Endothelial cell of umbilical vein (primary cell): ENCODE results near the gene USF1.

ENCODE experiments used
- CTCF ChIP-seq, 2 donors: IDR thresholded peaks; 1 replicate in 1 of 2; 2 replicates in 1 of 2; pipeline ENCODE4 v1.5.1; 2011; ENCODE audit warnings: low read length in 2 of 2, mild to moderate bottlenecking in 2 of 2, moderate library complexity in 2 of 2, control low read depth in 1 of 2, inconsistent platforms in 1 of 2, low read depth in 1 of 2; ENCODE audit not compliant: insufficient read depth in 1 of 2; ENCODE audit errors: extremely low read depth in 1 of 2
- EZH2 ChIP-seq: IDR thresholded peaks from 2 replicates; pipeline ENCODE4 v1.6.1; 2012; ENCODE audit warnings: borderline replicate concordance, low read depth, mild to moderate bottlenecking, moderate library complexity, low read length, inconsistent platforms; ENCODE audit not compliant: severe bottlenecking
- MAX ChIP-seq: IDR thresholded peaks from 2 replicates; pipeline ENCODE4 v1.6.1; 2011; ENCODE audit not compliant: insufficient read depth, insufficient read length
- MYC ChIP-seq: IDR thresholded peaks from one replicate; pipeline ENCODE4 v1.6.1; 2011; ENCODE audit warnings: mild to moderate bottlenecking, low read depth, low read length
- POLR2A ChIP-seq: IDR thresholded peaks from 2 replicates; pipeline ENCODE4 v1.6.1; 2012; ENCODE audit warnings: low read depth, mild to moderate bottlenecking, control low read depth, low read length
- POLR2AphosphoS5 ChIP-seq: IDR thresholded peaks from 2 replicates; pipeline ENCODE4 v1.6.1; 2012; ENCODE audit warnings: low read depth, mild to moderate bottlenecking, control low read depth, low read length, moderate library complexity; ENCODE audit not compliant: insufficient read depth

DNA sequence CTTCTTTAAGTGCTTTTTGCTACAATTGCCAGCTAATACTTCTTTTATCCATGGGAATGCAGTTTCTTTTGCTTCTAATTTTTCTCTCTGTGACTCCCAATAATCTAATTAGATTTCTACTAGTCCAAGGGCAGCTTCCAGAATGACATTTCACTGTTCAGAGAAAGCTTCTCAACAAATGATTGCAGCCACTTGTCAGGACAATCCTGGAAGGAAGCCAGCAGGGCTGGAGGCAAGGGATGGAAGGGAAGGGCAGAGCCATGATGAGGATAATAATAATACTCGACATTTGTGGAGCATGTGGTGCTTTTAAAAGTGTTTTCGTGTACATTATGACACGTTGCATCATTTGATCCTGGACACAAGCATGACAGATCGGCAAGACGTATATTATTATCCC, 44.3 kb downstream of the USF1 start:
- TF ChIP-seq EZH2: no peak
- TF ChIP-seq CTCF (IDR thresholded peaks at IDR 0.05; ENCODE audit: extremely low read depth in 1 of 2, insufficient read depth in 1 of 2, low read depth in 1 of 2, low read length in 2 of 2): no peak
- TF ChIP-seq POLR2A: no peak
- TF ChIP-seq POLR2AphosphoS5: no peak
- no peak for TF ChIP-seq MYC
- TF ChIP-seq MAX: no peak
